Hepatic stellate cell (primary cell): Measurements from ENCODE around the gene CABCOCO1.

Experiments used
- DNase-seq: peaks from one replicate; pipeline ENCODE4 v3.0.0; 2011; ENCODE audit warnings: low spot score

The CABCOCO1 gene

GRCh38 chr10:61757001-61757400 lies 94.3 kb downstream of the CABCOCO1 start:
- no peak for DNase-seq

- no peak for DNase-seq
Observed at GRCh38 chr10:61757525-61758397, 95.0 kb downstream of the CABCOCO1 start.

GRCh38 chr10:61758433-61758832 lies 95.7 kb downstream of the CABCOCO1 start:
- DNase-seq = no peak

GRCh38 chr10:61759751-61760150 lies 97.0 kb downstream of the CABCOCO1 start:
- DNase-seq = no peak

GRCh38 chr10:61760943-61761824 lies 98.5 kb downstream of the CABCOCO1 start:
- DNase-seq = no peak

- no peak for DNase-seq
Observed at GRCh38 chr10:61761825-61762217, 99.1 kb downstream of the CABCOCO1 start.

GRCh38 chr10:61763778-61764177 lies 101.0 kb downstream of the CABCOCO1 start:
- no peak for DNase-seq

GRCh38 chr10:61764486-61764885 lies 101.8 kb downstream of the CABCOCO1 start:
- no peak for DNase-seq

- no peak for DNase-seq
Observed at GRCh38 chr10:61765176-61766087, 102.7 kb downstream of the CABCOCO1 start.

- no peak for DNase-seq
Observed at GRCh38 chr10:61766927-61767326, 104.2 kb downstream of the CABCOCO1 start.

GRCh38 chr10:61774031-61774430 lies 111.3 kb downstream of the CABCOCO1 start:
- no peak for DNase-seq

GRCh38 chr10:61775111-61775510 lies 112.4 kb downstream of the CABCOCO1 start:
- DNase-seq = no peak

GRCh38 chr10:61776615-61777266 lies 114.0 kb downstream of the CABCOCO1 start:
- no peak for DNase-seq

GRCh38 chr10:61778137-61778536 lies 115.4 kb downstream of the CABCOCO1 start:
- no peak for DNase-seq

GRCh38 chr10:61779276-61779675 lies 116.5 kb downstream of the CABCOCO1 start:
- DNase-seq = no peak

- no peak for DNase-seq
Observed at GRCh38 chr10:61779950-61780659, 117.4 kb downstream of the CABCOCO1 start.

GRCh38 chr10:61780732-61781131 lies 118.0 kb downstream of the CABCOCO1 start:
- DNase-seq = no peak

- DNase-seq = no peak
Observed at GRCh38 chr10:61781969-61782403, 119.3 kb downstream of the CABCOCO1 start.

- DNase-seq = no peak
Observed at GRCh38 chr10:61784354-61785133, 121.8 kb downstream of the CABCOCO1 start.
